ENCODE measurements around the gene SOWAHD.
"Not testable (repeated sequence)": the region's sequence is repeated elsewhere in the genome, so short reads cannot be mapped to it uniquely, and the experiment has no call there.

The SOWAHD gene

DNA sequence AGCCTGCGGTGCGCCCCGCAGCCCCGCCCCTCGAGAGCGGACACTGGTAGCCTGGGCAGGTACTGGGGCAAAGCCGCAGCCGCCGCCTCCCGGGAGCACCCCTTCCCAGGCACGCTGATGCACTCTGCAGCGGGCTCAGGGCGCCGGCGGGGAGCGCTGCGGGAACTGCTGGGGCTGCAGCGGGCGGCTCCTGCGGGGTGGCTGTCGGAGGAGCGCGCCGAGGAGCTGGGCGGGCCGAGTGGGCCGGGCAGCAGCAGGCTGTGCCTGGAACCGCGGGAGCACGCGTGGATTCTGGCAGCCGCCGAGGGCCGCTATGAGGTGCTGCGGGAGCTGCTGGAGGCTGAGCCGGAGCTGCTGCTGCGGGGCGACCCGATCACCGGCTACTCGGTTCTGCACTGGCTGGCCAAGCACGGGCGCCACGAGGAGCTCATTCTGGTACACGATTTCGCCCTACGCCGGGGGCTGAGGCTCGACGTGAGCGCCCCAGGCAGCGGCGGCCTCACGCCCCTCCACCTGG lies 401 bp downstream of the SOWAHD start:
- peak overlapping the region; percentile 38 for H3K4me3 ChIP-seq (ENCODE audit: extremely low read depth, insufficient read depth, low read length, poor library complexity, severe bottlenecking)
- H3K9me3 ChIP-seq (ENCODE audit: control insufficient read depth, low read length) = no peaks in the 10 kb centered on the region
- H3K27ac ChIP-seq (ENCODE audit: low read depth, low read length, severe bottlenecking) = no peak overlapping the region
- 1 to 3% methylated on average over 19 to 29 of the region's 54 CpGs for WGBS, 2 experiments (ENCODE audit: insufficient coverage in 2 of 2)
- H3K4me1 ChIP-seq (ENCODE audit: control insufficient read depth, insufficient read depth, low read length, poor library complexity, severe bottlenecking) = peaks cover 4% of the 10 kb centered on the region
- no peaks in the 10 kb centered on the region for H3K36me3 ChIP-seq (ENCODE audit: control insufficient read depth, insufficient read depth, low read length)

DNA sequence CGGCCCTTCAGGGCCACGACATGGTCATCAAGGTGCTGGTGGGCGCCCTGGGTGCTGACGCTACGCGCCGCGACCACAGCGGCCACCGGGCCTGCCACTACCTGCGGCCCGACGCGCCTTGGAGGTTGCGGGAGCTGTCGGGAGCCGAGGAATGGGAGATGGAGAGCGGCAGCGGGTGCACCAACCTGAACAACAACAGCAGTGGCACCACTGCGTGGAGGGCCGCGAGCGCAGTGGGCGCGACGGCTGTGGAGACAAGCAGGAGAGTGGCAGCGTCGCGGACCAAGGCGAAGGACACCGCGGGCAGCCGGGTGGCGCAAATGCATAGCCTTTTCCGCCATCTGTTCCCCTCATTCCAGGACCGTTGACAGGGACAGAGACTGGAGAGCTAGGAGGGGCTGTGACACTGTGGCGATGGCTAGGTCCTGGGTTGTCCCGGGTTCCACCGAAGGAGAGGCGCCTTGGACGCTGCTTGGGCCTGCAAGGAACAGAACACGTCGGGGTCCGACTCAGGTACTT lies 919 bp downstream of the SOWAHD start:
- Histone ChIP-seq H3K4me3 (ENCODE audit: extremely low read depth, insufficient read depth, low read length, poor library complexity, severe bottlenecking) (peak overlapping the region; percentile 38), H3K4me1 (ENCODE audit: control insufficient read depth, insufficient read depth, low read length, poor library complexity, severe bottlenecking) (peaks cover 4% of the 10 kb centered on the region), H3K9me3 (ENCODE audit: control insufficient read depth, low read length) (no peaks in the 10 kb centered on the region), H3K27ac (ENCODE audit: low read depth, low read length, severe bottlenecking) (no peak overlapping the region), H3K36me3 (ENCODE audit: control insufficient read depth, insufficient read depth, low read length) (no peaks in the 10 kb centered on the region)
- 26 to 46% methylated on average over 9 to 19 of the region's 44 CpGs for WGBS, 2 experiments (ENCODE audit: insufficient coverage in 2 of 2)

GRCh38 chrX:119760026-119760877 lies 1.9 kb downstream of the SOWAHD start:
- no peaks in the 10 kb centered on the region for H3K9me3 ChIP-seq (ENCODE audit: control insufficient read depth, low read length)
- no peak overlapping the region for H3K27ac ChIP-seq (ENCODE audit: low read depth, low read length, severe bottlenecking)
- WGBS, 2 experiments (ENCODE audit: insufficient coverage in 2 of 2) = no CpG with 5 or more reads among the region's 18 CpGs
- no peak overlapping the region for H3K4me3 ChIP-seq (ENCODE audit: extremely low read depth, insufficient read depth, low read length, poor library complexity, severe bottlenecking)
- H3K4me1 ChIP-seq (ENCODE audit: control insufficient read depth, insufficient read depth, low read length, poor library complexity, severe bottlenecking) = peaks cover 4% of the 10 kb centered on the region
- no peaks in the 10 kb centered on the region for H3K36me3 ChIP-seq (ENCODE audit: control insufficient read depth, insufficient read depth, low read length)

- Histone ChIP-seq H3K27ac (ENCODE audit: low read depth, low read length, severe bottlenecking) (no peak overlapping the region), H3K4me1 (ENCODE audit: control insufficient read depth, insufficient read depth, low read length, poor library complexity, severe bottlenecking) (no peaks in the 10 kb centered on the region), H3K9me3 (ENCODE audit: control insufficient read depth, low read length) (no peaks in the 10 kb centered on the region), H3K36me3 (ENCODE audit: control insufficient read depth, insufficient read depth, low read length) (no peaks in the 10 kb centered on the region), H3K4me3 (ENCODE audit: extremely low read depth, insufficient read depth, low read length, poor library complexity, severe bottlenecking) (no peak overlapping the region)
- 80% methylated on average over 1 of the region's 3 CpGs; no CpG with 5 or more reads in 1 of the 2 experiments for WGBS, 2 experiments (ENCODE audit: insufficient coverage in 2 of 2)
Observed at GRCh38 chrX:119762718-119763117, 4.3 kb downstream of the SOWAHD start.

GRCh38 chrX:119763181-119763580 lies 4.8 kb downstream of the SOWAHD start:
- Histone ChIP-seq H3K4me1 (ENCODE audit: control insufficient read depth, insufficient read depth, low read length, poor library complexity, severe bottlenecking) (no peaks in the 10 kb centered on the region), H3K9me3 (ENCODE audit: control insufficient read depth, low read length) (no peaks in the 10 kb centered on the region), H3K36me3 (ENCODE audit: control insufficient read depth, insufficient read depth, low read length) (no peaks in the 10 kb centered on the region), H3K4me3 (ENCODE audit: extremely low read depth, insufficient read depth, low read length, poor library complexity, severe bottlenecking) (no peak overlapping the region), H3K27ac (ENCODE audit: low read depth, low read length, severe bottlenecking) (peak overlapping the region; percentile 41)
- WGBS, 2 experiments (ENCODE audit: insufficient coverage in 2 of 2) = 37 to 39% methylated on average over 2 of the region's 7 CpGs

DNA sequence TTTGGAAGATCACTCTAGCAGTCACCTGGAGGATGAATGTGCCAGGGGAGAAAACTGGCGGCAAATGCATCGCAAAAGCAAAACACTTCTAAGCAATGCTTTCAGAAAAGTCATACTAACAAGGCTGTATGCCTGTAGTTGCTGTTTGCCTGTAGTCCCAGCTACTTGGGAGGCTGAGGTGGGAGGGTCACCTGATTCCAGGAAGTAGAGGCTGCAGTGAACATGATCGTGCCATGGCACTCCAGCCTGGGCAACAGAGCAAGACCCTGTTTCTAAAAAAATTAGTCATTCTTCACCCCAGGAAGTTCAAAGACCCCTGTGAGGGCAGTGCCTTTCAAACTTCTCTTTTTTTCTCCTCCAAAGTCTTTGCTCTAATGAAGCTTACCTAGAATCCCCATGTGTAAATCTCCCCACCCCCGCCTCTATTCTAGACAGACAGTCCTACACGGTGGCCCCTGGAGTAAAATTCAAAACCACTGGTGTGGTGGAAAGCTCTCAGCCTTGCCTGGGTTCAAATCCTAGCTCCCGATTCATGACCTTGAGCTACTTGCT lies 5.5 kb downstream of the SOWAHD start:
- Histone ChIP-seq H3K4me1 (ENCODE audit: control insufficient read depth, insufficient read depth, low read length, poor library complexity, severe bottlenecking) (no peaks in the 10 kb centered on the region), H3K4me3 (ENCODE audit: extremely low read depth, insufficient read depth, low read length, poor library complexity, severe bottlenecking) (no peak overlapping the region), H3K9me3 (ENCODE audit: control insufficient read depth, low read length) (no peaks in the 10 kb centered on the region), H3K36me3 (ENCODE audit: control insufficient read depth, insufficient read depth, low read length) (no peaks in the 10 kb centered on the region), H3K27ac (ENCODE audit: low read depth, low read length, severe bottlenecking) (no peak overlapping the region)
- 100% methylated on average over 2 of the region's 6 CpGs for WGBS, 2 experiments (ENCODE audit: insufficient coverage in 2 of 2)

DNA sequence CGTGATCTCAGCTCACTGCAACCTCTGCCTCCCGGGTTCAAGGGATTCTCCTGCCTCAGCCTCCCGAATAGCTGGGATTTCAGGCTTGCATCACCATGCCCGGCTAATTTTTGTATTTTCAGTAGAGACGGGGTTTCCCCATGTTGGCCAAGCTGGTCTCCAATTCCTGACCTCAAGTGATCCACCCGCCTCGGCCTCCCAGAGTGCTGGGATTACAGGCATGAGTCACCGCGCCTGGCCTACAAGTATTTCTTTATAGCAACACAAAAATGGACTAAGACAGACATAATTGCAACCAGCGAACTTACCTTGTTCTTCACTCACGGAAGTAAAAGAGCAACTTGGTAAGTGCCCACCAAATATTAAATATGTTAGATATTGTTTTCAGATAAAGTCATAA lies 10.0 kb downstream of the SOWAHD start:
- H3K4me1 ChIP-seq (ENCODE audit: control insufficient read depth, insufficient read depth, low read length, poor library complexity, severe bottlenecking); H3K36me3 ChIP-seq (ENCODE audit: control insufficient read depth, insufficient read depth, low read length); H3K4me3 ChIP-seq (ENCODE audit: extremely low read depth, insufficient read depth, low read length, poor library complexity, severe bottlenecking); H3K9me3 ChIP-seq (ENCODE audit: control insufficient read depth, low read length); H3K27ac ChIP-seq (ENCODE audit: low read depth, low read length, severe bottlenecking): not testable (repeated sequence)
- WGBS, 2 experiments (ENCODE audit: insufficient coverage in 2 of 2) = 80 to 91% methylated on average over 4 to 6 of the region's 11 CpGs

DNA sequence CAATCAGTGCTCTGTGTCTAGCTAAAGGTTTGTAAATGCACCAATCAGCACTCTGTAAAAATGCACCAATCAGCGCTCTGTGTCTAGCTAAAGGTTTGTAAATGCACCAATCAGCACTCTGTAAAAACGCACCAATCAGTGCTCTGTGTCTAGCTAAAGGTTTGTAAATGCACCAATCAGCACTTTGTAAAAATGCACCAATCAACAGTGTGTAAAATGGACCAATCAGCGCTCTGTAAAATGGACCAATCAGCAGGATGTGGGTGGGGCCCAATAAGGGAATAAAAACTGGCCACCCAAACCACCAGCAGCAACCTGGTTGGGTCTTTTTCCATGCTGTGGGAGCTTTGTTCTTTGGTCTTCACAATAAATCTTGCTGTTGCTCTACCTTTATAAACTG lies 11.0 kb downstream of the SOWAHD start:
- not testable (repeated sequence) for H3K36me3 ChIP-seq (ENCODE audit: control insufficient read depth, insufficient read depth, low read length); H3K9me3 ChIP-seq (ENCODE audit: control insufficient read depth, low read length); H3K4me3 ChIP-seq (ENCODE audit: extremely low read depth, insufficient read depth, low read length, poor library complexity, severe bottlenecking); H3K27ac ChIP-seq (ENCODE audit: low read depth, low read length, severe bottlenecking); H3K4me1 ChIP-seq (ENCODE audit: control insufficient read depth, insufficient read depth, low read length, poor library complexity, severe bottlenecking)
- WGBS, 2 experiments (ENCODE audit: insufficient coverage in 2 of 2) = no CpG with 5 or more reads among the region's 3 CpGs

- Histone ChIP-seq H3K27ac (ENCODE audit: low read depth, low read length, severe bottlenecking) (no peak overlapping the region), H3K4me1 (ENCODE audit: control insufficient read depth, insufficient read depth, low read length, poor library complexity, severe bottlenecking) (no peaks in the 10 kb centered on the region), H3K4me3 (ENCODE audit: extremely low read depth, insufficient read depth, low read length, poor library complexity, severe bottlenecking) (no peak overlapping the region), H3K36me3 (ENCODE audit: control insufficient read depth, insufficient read depth, low read length) (peaks cover 2% of the 10 kb centered on the region), H3K9me3 (ENCODE audit: control insufficient read depth, low read length) (no peaks in the 10 kb centered on the region)
- WGBS, 2 experiments (ENCODE audit: insufficient coverage in 2 of 2) = 91 to 94% methylated on average over 10 to 11 of the region's 15 CpGs
Observed at GRCh38 chrX:119775517-119776238, 17.3 kb downstream of the SOWAHD start.

GRCh38 chrX:119778829-119779228 lies 20.4 kb downstream of the SOWAHD start:
- WGBS, 2 experiments (ENCODE audit: insufficient coverage in 2 of 2) = 83 to 90% methylated on average over 1 to 2 of the region's 5 CpGs
- Histone ChIP-seq H3K36me3 (ENCODE audit: control insufficient read depth, insufficient read depth, low read length) (peaks cover 20% of the 10 kb centered on the region), H3K4me3 (ENCODE audit: extremely low read depth, insufficient read depth, low read length, poor library complexity, severe bottlenecking) (no peak overlapping the region), H3K27ac (ENCODE audit: low read depth, low read length, severe bottlenecking) (no peak overlapping the region), H3K9me3 (ENCODE audit: control insufficient read depth, low read length) (no peaks in the 10 kb centered on the region), H3K4me1 (ENCODE audit: control insufficient read depth, insufficient read depth, low read length, poor library complexity, severe bottlenecking) (no peaks in the 10 kb centered on the region)
